HG03097 (cell line): ENCODE measurements around the gene DLL3.

ENCODE experiments used
- ATAC-seq: cut with Tn5 transposase; IDR thresholded peaks from one replicate; pipeline ENCODE4 v1.9.1; 2021; ENCODE audit not compliant: unreplicated experiment, low FRiP score

Gene DLL3

GRCh38 chr19:39481229-39481545 lies 17.6 kb upstream of the DLL3 start:
- ATAC-seq = no peak

DNA sequence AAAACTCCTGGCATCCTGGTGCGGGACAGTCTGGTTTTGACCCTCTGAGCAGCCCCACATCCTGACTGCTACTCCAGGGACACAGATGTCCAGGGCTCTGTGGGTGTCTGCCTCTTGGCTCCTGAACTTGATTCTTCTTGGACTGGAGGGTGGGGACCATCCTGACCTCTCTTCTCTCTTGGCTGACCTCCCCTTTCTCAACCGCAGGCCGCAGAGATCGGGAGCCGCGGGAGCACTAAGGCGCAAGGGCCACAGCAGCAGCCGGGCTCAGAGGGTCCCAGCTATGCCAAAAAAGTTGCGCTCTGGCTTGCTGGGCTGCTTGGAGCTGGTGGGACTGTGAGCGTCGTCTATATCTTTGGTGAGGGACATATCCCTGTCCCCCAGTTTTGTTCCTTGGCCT lies 17.1 kb upstream of the DLL3 start:
- ATAC-seq = no peak

GRCh38 chr19:39483141-39483540 lies 15.6 kb upstream of the DLL3 start:
- no peak for ATAC-seq

DNA sequence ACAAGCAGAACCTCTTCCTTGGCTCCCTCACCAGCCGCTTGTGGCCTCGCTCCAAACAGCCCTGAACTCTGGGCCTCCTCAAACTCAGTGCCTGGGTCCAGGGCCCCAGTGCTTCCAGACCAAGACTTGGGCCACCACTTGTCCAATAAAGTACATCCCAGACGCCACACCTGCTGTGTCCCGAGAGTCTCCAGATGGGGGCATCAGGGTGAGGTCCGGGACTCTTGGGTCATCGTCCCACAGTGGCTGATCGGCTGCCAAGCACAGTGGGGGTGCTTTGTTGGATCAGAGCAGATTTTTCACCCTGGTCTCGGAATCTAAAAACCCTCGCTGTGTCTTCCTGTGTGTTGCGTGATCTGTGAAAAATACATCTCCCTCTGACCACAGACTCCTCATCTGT lies 9.0 kb upstream of the DLL3 start:
- no peak for ATAC-seq

DNA sequence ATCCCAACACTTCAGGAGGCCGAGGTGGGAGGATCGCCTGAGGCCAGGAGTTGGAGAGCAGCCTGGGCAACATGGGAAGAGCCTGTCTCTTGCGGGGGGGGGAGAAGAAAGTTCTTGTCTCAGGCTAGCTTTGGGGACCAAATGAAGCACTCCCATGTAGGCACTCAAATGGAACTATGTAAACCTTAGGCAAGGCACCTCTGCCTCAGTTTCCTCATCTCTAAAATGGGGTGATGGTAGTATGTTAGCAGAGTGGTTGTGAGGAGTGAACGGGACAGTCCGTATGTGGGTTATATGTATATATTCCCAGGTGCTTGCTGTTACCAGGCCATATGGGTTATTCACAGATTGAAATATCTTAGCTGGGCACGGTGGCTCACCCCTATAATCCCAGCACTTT lies 6.5 kb upstream of the DLL3 start:
- no peak for ATAC-seq

DNA sequence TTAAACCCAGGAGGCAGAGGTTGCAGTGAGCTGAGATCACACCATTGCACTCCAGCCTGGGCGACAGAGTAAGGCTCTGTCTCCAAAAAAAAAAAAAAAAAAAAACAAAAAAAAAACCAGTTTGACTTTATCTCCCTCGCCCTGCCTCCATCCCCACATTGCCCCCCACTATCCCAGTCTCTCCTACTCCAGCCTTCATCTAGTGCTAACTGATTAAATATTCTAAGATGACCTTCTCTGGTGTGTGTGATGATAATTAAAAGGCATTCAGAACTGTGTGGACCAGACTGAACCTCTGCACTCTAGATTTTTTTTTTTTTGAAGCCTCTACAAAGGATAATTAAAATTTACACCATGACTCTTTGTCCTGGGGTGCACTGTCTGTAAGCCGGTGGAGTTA lies 6.0 kb upstream of the DLL3 start:
- no peak for ATAC-seq

- no peak for ATAC-seq
Observed at GRCh38 chr19:39494661-39495060, 4.1 kb upstream of the DLL3 start.

DNA sequence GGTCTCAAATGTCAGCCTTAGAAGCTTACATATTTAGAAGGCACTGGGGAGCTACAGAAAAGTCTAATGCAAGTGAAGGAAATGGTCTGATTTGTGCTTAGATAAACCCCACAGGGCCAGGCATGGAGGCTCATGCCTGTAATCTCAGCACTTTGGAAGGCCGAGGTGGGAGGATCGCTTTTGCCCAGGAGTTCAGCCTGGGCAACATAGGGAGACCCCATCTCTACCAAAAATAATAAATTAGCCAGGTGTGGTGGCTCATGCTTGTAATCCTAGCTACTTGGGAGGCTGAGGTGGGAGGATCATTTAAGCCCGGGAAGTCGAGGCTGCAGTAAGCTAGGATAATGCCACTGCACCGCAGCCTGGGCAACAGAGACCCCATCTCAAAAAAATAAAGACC lies 2.7 kb upstream of the DLL3 start:
- no peak for ATAC-seq

DNA sequence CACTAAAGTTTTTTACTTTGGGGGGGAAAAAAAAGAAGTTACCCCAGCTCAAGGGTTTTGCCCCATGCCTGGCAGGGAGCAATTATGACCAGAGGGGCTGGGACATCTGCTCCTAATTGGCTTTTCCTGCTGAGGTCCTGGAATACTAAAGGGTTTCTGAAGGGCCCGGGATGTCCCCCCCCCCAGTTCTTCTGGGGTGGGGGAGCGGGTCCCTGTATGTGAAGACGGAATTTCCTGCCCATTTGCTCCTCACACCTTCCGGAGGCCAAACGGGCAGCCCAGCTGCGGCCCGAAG lies 1.1 kb upstream of the DLL3 start:
- no peak for ATAC-seq

DNA sequence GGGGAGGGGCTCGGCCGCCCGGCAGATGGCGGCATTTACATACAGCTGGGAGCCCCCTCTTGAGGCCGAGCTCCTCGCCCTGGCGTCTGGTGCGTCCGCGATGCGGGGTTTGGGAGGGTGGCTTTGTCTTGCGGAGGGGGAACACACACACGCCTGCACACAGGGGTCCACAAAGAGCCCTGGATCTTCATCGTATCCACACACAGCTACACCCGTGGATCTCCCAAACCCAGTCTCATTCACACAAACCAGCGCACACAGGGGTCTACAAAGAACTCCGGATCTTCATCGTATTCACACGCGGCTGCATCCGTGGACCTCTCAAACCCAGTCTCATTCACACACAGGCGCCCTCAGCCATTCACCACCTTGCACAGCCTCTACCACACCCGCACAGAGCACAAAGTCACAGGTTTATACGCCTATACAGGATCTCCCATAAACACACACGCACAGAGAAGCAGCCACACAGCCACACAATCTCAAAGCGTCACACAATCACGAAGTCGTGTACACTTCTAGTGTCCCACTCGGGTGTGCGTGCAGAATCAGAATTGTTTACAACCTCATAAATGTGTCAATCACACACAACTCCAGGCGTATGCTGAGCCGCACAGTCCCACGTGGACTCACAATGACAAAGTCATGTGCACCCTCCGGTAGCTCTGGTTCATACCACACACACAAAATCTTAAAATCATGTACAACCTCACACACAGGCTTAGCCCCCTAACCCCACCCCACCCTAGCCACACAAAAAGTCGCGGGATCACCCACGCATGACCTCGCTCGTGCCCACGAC lies 550 bp upstream of the DLL3 start:
- no peak for ATAC-seq

GRCh38 chr19:39499932-39500331 lies 1.2 kb downstream of the DLL3 start:
- no peak for ATAC-seq

DNA sequence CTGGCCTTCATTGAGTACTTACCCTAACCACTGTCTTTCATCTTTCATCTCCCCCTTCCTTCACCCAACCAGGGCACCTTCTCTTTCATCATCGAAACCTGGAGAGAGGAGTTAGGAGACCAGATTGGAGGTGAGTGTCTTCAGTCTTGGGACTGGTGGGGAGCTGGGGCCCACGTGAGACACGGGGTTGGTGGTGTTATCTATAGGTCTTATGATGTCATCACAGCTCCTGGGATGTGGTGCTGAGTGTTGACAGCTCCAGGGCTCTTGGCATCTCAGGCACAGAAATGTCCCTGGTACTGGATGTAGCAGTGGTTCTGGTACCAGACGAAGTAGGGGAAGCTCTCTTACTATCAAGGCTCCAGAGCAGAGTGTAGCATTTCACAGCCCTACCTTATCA lies 1.8 kb downstream of the DLL3 start:
- ATAC-seq = no peak

DNA sequence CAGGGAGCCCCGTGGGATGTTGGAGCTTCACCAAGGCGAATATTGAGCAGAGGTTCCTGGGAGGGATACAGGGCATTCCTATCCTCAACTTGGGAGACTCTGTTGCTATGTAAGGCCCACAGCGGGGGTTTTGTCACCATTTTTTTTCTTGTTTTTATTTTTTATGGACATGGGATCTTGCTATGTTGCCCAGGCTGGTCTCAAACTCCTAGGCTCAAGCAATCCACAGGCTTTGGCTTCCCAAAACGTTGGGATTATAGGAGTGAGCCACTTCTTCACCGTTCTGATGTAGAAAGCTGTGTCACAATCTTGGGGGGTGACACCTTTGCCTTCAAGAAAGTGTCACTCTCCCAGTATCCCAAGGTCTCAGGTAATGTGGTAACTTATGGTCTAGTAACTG lies 2.6 kb downstream of the DLL3 start:
- no peak for ATAC-seq

GRCh38 chr19:39502640-39503417 lies 4.1 kb downstream of the DLL3 start:
- ATAC-seq = no peak

- no peak for ATAC-seq
Observed at GRCh38 chr19:39506598-39506943, 7.8 kb downstream of the DLL3 start.

DNA sequence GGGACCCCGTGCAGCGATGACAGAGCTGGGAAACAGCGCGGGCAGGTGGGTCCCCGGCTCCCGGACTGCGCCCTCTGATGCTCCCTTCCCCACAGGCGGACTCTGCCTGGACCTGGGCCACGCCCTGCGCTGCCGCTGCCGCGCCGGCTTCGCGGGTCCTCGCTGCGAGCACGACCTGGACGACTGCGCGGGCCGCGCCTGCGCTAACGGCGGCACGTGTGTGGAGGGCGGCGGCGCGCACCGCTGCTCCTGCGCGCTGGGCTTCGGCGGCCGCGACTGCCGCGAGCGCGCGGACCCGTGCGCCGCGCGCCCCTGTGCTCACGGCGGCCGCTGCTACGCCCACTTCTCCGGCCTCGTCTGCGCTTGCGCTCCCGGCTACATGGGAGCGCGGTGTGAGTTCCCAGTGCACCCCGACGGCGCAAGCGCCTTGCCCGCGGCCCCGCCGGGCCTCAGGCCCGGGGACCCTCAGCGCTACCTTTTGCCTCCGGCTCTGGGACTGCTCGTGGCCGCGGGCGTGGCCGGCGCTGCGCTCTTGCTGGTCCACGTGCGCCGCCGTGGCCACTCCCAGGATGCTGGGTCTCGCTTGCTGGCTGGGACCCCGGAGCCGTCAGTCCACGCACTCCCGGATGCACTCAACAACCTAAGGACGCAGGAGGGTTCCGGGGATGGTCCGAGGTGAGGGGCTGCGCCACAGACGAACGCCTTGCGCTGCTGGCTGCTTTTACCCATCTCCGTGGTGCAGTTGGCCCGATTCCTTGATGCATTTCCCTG lies 8.4 kb downstream of the DLL3 start:
- ATAC-seq = no peak

DNA sequence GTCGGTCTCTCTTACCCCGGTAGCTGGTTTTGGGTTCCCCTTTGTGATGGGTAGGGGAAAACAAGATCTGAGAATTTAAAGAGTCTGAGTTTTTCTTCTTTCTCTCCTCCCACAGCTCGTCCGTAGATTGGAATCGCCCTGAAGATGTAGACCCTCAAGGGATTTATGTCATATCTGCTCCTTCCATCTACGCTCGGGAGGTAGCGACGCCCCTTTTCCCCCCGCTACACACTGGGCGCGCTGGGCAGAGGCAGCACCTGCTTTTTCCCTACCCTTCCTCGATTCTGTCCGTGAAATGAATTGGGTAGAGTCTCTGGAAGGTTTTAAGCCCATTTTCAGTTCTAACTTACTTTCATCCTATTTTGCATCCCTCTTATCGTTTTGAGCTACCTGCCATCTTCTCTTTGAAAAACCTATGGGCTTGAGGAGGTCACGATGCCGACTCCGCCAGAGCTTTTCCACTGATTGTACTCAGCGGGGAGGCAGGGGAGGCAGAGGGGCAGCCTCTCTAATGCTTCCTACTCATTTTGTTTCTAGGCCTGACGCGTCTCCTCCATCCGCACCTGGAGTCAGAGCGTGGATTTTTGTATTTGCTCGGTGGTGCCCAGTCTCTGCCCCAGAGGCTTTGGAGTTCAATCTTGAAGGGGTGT lies 9.1 kb downstream of the DLL3 start:
- ATAC-seq = no peak

GRCh38 chr19:39508629-39509028 lies 9.9 kb downstream of the DLL3 start:
- ATAC-seq = no peak

DNA sequence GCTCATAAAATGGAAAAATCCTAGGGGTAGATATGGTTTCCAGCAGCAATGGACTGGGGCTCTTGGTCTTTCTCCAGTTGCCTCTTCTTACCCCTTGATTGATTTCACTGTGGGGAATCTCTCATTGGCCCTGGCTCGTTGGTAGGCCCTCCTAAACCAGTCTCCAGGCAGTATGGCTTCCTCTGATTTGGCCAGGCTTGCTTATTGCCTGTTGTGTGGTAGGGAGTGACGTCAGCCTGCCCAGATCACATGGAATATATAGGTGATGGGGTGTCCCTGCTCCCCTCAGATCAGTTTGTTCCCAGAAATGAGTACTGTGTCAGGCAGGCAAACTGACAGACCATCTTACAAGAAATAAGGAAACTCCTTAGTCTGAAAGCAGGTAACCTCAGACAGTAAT lies 10.5 kb downstream of the DLL3 start:
- no peak for ATAC-seq

GRCh38 chr19:39512988-39513387 lies 14.2 kb downstream of the DLL3 start:
- no peak for ATAC-seq

DNA sequence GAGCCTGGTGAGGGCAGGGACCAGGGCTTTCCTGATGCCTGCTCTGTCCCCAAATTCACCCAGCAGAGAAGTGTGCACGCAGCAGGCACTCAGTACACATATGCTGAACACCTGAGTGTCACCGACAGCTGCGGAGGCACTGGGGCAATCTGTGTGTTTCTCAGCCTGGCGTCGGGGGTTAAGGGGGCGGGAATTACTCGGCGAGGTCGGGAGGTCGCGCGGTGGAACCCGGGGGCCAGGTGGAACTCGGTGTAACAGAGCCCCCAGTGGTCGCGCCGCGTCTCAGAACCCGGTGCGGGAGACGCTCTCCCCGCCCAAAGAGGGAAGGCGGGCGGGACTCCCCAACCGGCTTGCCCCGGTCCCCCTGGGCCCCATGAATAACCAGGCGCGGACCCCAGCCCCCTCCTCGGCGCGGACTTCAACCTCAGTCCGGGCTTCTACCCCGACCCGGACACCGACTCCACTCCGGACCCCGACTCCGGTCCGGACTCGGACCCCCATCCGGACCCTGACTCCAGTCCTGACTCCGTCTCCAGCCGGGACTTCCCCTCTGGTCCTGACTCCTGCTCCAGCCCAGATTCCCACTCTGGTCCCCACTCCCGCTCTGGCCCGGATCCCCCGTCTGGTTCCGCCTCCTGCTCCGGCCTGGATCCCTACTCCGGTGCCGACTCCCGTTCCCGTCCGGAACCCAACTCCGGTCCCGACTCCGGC lies 16.2 kb downstream of the DLL3 start, which contains the start of gene SELENOV:
Gene SELENOV, plus strand, starts transcription at position 300 of the 711 bp plus-strand sequence. Its CDS starts 74 bp downstream, at position 374.
- ATAC-seq = no peak
